IMR-90 (cell line): ENCODE results near the gene FBXO28. TPM values are rescaled to one million over a fixed set of nuclear protein-coding genes. Genes with fewer than 3 reads are reported as not detected.

ENCODE experiments used
- ATAC-seq: fragments of 200-7000 bp; cut with Tn5 transposase; 2 replicates; pipeline ENCODE4 v1.9.1; 2020; ENCODE audit warnings: low read depth, mild to moderate bottlenecking, moderate library complexity
- BruUV-seq: library from RNA; stranded (reverse); fragments of 400-500 nt; replicated peaks from 2 replicates; lab custom pipeline; 2021; lab: Mats Ljungman, UMichigan
- CTCF ChIA-PET: fragments of 300-600 bp; formaldehyde crosslinking; extraction: SDS; loops from one replicate; lab custom pipeline; 2021; ENCODE audit warnings: antibody characterized with exemption; lab: Yijun Ruan, JAX
- POLR2A ChIA-PET: fragments of 300-600 bp; sonication (Branson Sonifier 250); formaldehyde crosslinking; loops from one replicate; lab custom pipeline; 2022; ENCODE audit warnings: antibody characterized with exemption; ENCODE audit not compliant: unreplicated experiment; lab: Charles Lee
- DNase-seq: peaks from one replicate; pipeline ENCODE4 v3.0.0; 2013
- H2AFZ ChIP-seq: replicated peaks from 2 replicates; pipeline ENCODE3; 2013; ENCODE audit warnings: low read length, mild to moderate bottlenecking; ENCODE audit not compliant: poor library complexity
- H2AK5ac ChIP-seq: 2 replicates; pipeline ENCODE4 v1.6.1; 2013; ENCODE audit warnings: low read depth, low read length, inconsistent platforms
- H2AK9ac ChIP-seq: replicated peaks from 2 replicates; pipeline ENCODE3; 2013; ENCODE audit warnings: mild to moderate bottlenecking, low read depth, low read length, moderate library complexity; ENCODE audit not compliant: poor library complexity
- H2BK120ac ChIP-seq: 2 replicates; pipeline ENCODE4 v1.6.1; 2013; ENCODE audit warnings: low read depth, low read length, inconsistent platforms
- H2BK15ac ChIP-seq: 3 replicates; pipeline ENCODE4 v1.6.1; 2013; ENCODE audit warnings: low read depth, low read length, inconsistent platforms
- H2BK20ac ChIP-seq: 2 replicates; pipeline ENCODE4 v1.6.1; 2013; ENCODE audit warnings: low read depth, mild to moderate bottlenecking, inconsistent platforms, low read length, moderate library complexity
- H2BK5ac ChIP-seq: 2 replicates; pipeline ENCODE4 v1.6.1; 2013; ENCODE audit warnings: mild to moderate bottlenecking, low read depth, low read length, inconsistent platforms; ENCODE audit not compliant: poor library complexity, severe bottlenecking
- H3K14ac ChIP-seq: replicated peaks from 2 replicates; pipeline ENCODE4 v1.6.1; 2013; ENCODE audit warnings: low read depth, low read length, inconsistent platforms
- H3K18ac ChIP-seq: 2 replicates; pipeline ENCODE4 v1.6.1; 2013; ENCODE audit warnings: low read depth, low read length, control low read depth
- H3K23ac ChIP-seq: 2 replicates; pipeline ENCODE4 v1.6.1; 2013; ENCODE audit warnings: low read depth, low read length, inconsistent platforms
- H3K27ac ChIP-seq: 2 replicates; pipeline ENCODE4 v1.5.1; 2013; ENCODE audit warnings: mild to moderate bottlenecking, control low read depth, low read length; ENCODE audit not compliant: insufficient read depth
- H3K27me3 ChIP-seq: 2 replicates; pipeline ENCODE4 v1.6.1; 2013; ENCODE audit warnings: low read length; ENCODE audit not compliant: control insufficient read depth, insufficient read depth
- H3K36me3 ChIP-seq: 2 replicates; pipeline ENCODE4 v1.6.1; 2013; ENCODE audit warnings: low read length, mixed read lengths; ENCODE audit not compliant: control insufficient read depth, insufficient read depth
- H3K4ac ChIP-seq: 2 replicates; pipeline ENCODE4 v1.6.1; 2013; ENCODE audit warnings: low read depth, low read length, inconsistent platforms
- H3K4me1 ChIP-seq: 2 replicates; pipeline ENCODE4 v1.6.1; 2013; ENCODE audit warnings: low read length, mixed read lengths; ENCODE audit not compliant: control insufficient read depth, insufficient read depth
- H3K4me2 ChIP-seq: 2 replicates; pipeline ENCODE4 v1.6.1; 2013; ENCODE audit warnings: low read depth, mild to moderate bottlenecking, control low read depth, low read length, moderate library complexity
- H3K4me3 ChIP-seq: 2 replicates; pipeline ENCODE4 v1.5.1; 2013; ENCODE audit warnings: low read depth, mild to moderate bottlenecking, control low read depth, low read length, moderate library complexity; ENCODE audit not compliant: insufficient read depth
- H3K56ac ChIP-seq: 2 replicates; pipeline ENCODE4 v1.6.1; 2013; ENCODE audit warnings: low read length, inconsistent platforms; ENCODE audit not compliant: insufficient read depth; ENCODE audit errors: extremely low read depth
- H3K79me1 ChIP-seq, 2 experiments: 2 replicates each; pipeline ENCODE4 v1.6.1; 2013; ENCODE audit warnings: low read length in 2 of 2, inconsistent platforms in 1 of 2, low read depth in 1 of 2
- H3K9ac ChIP-seq: 2 replicates; pipeline ENCODE4 v1.6.1; 2013; ENCODE audit warnings: low read depth, low read length, control low read depth
- H3K9me1 ChIP-seq: 2 replicates; pipeline ENCODE4 v1.6.1; 2013; ENCODE audit warnings: low read length, inconsistent platforms; ENCODE audit not compliant: insufficient read depth
- H3K9me3 ChIP-seq: 2 replicates; pipeline ENCODE4 v1.6.1; 2013; ENCODE audit warnings: low read length; ENCODE audit not compliant: control insufficient read depth, insufficient read depth
- H4K20me1 ChIP-seq: 2 replicates; pipeline ENCODE4 v1.6.1; 2013; ENCODE audit warnings: low read length, inconsistent platforms; ENCODE audit not compliant: insufficient read depth
- H4K5ac ChIP-seq: 2 replicates; pipeline ENCODE4 v1.6.1; 2013; ENCODE audit warnings: mild to moderate bottlenecking, low read depth, low read length, control low read depth
- H4K8ac ChIP-seq, 2 experiments: 2 replicates each; pipeline ENCODE4 v1.6.1; 2013; ENCODE audit warnings: low read depth in 2 of 2, low read length in 2 of 2, control low read depth in 1 of 2, inconsistent platforms in 1 of 2
- H4K91ac ChIP-seq: 2 replicates; pipeline ENCODE4 v1.6.1; 2013; ENCODE audit warnings: low read depth, low read length, inconsistent platforms; ENCODE audit not compliant: insufficient read depth
- CEBPB ChIP-seq: IDR thresholded peaks from 2 replicates; pipeline ENCODE4 v1.6.1; 2012; ENCODE audit warnings: low read depth, low read length, improper control_type of control experiment
- MAZ ChIP-seq: IDR thresholded peaks from 2 replicates; pipeline ENCODE4 v1.6.1; 2012; ENCODE audit warnings: low read depth, mild to moderate bottlenecking, low read length, improper control_type of control experiment, moderate library complexity, borderline replicate concordance
- RCOR1 ChIP-seq: IDR thresholded peaks from 2 replicates; pipeline ENCODE4 v1.6.1; 2012; ENCODE audit warnings: mild to moderate bottlenecking, low read length, improper control_type of control experiment; ENCODE audit not compliant: insufficient replicate concordance
- WGBS, 2 experiments: methylation state at CpG; one replicate each; pipeline versions ENCODE4 v1.1.5 to v1.1.7; 2013; ENCODE audit warnings: missing lambda C conversion rate in 2 of 2; ENCODE audit not compliant: insufficient read length in 1 of 2; ENCODE audit errors: extremely low coverage in 2 of 2; 5-methylcytosine and 5-hydroxymethylcytosine counted together
- dilution Hi-C: fragments of 300-500 bp; cut with HindIII; formaldehyde crosslinking; loops from one replicate; pipeline ENCODE4 v1.14.3; 2018; ENCODE audit warnings: low sequenced_read_pairs; ENCODE audit not compliant: unreplicated experiment
- in situ Hi-C: fragments of 300-500 bp; cut with MboI; formaldehyde crosslinking; loops from 3 replicates; pipeline ENCODE4 v1.14.3; 2019; ENCODE audit warnings: low sequenced_read_pairs, inconsistent platforms, mixed read lengths
- intact Hi-C: fragments of 100-400 bp; cut with micrococcal nuclease; formaldehyde crosslinking; loops from 2 replicates; pipeline ENCODE4 v1.10.0; 2022
- polyA plus RNA-seq, 3 experiments: library from polyadenylated mRNA; depleted of rRNA; stranded (reverse); fragments of >200 nt; gene quantifications; 2 replicates each; pipeline ENCODE4 v1.2.3, GENCODE V29; 2012; ENCODE audit warnings: low replicate concordance in 1 of 3
- total RNA-seq: library from RNA; depleted of rRNA; stranded (reverse); fragments of >200 nt; gene quantifications from 2 replicates; pipeline ENCODE4 v1.2.3, GENCODE V29; 2012

FBXO28 gene
- total and polyA plus RNA-seq, 2 of the 4 experiments (the other 2 are of a cell fraction), result 11.6 to 22.6 TPM

DNA sequence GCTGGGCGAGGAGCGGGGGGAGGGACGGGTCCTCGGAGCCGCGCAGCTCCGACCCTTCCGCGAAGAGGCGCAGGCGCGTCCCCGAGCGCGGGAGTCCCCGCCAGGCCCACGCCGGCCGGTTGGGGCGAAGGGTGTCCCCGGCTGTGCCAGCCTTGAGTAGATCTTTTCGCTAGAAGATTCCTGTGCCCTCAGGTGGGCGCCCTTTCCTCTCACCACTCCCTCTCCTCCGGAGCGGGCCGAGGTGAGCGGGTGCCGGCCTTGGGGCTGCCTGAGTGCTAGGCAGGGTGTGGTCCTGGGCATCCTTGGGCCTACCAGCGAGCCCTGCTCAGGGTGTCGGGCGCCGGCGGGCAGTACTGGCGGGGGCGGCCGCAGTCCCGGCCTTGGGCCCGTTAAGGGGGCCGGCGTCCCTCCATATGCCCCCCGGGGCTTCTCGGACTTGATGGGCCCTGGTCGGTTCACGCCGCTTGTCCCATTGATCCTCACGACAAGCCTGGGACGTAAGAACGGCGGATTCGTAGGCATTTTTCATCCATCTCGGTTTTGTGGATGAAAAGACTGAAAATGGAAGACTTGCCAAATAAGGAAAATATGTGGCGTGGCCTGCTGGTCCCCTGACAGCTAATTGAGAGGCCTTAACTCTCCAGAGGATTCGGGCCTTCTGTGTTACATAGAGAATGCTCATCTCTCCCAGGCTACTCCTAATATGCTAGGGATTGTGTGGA is 69.8 kb downstream of the FBXO28 start:
- H3K23ac ChIP-seq, result peak overlapping the region; percentile 79
- H3K56ac ChIP-seq, result peak overlapping the region; percentile 84
- H3K36me3 ChIP-seq, result 0 out of 2 replicates have a peak, but pooled peaks cover 1% of the 10 kb centered on the region
- H3K18ac ChIP-seq, result peak overlapping the region; percentile 91
- in situ Hi-C loops (no loop called here), intact Hi-C loops (loop anchor here (2.0 kb wide), 1 partner anchor 35 kb away; no protein-coding TSS in a partner anchor), dilution Hi-C loops (no loop called here)
- peak overlapping the region; percentile 96 for H3K27ac ChIP-seq
- peak; percentile 61 for DNase-seq
- peak overlapping the region; percentile 93 for H3K14ac ChIP-seq
- H3K9me1 ChIP-seq, result peaks cover 2% of the 10 kb centered on the region; the same call in 1 of the 2 replicates
- peak overlapping the region; percentile 86 for H4K91ac ChIP-seq
- peaks cover 0 to 38% of the 10 kb centered on the region in 2 experiments; a peak in 2 of 4 replicates for H3K79me1 ChIP-seq
- H3K4me2 ChIP-seq, result peak overlapping the region; percentile 92
- peak overlapping the region; percentile 96 for H3K4ac ChIP-seq
- TF ChIP-seq RCOR1 (no peak), MAZ (0 out of 2 replicates have a peak, but pooled peaks have one; percentile 8), CEBPB (peak; percentile 5; the same call in 1 of the 2 replicates)
- CTCF ChIA-PET, result interaction anchor here (0.5 to 0.6 kb wide), 3 partner anchors 11 to 44 kb away, joined by 3 to 5 read pairs (median 3); no protein-coding TSS in a partner anchor
- WGBS, 2 experiments, result 0% methylated on average over 11 of the region's 53 CpGs; no CpG with 5 or more reads in 1 of the 2 experiments
- H2BK5ac ChIP-seq, result peak overlapping the region; percentile 85
- H2BK120ac ChIP-seq, result no peak overlapping the region
- 0 out of 2 replicates have a peak, but pooled peaks cover 4% of the 10 kb centered on the region for H3K4me1 ChIP-seq
- H3K4me3 ChIP-seq, result peak overlapping the region; percentile 98
- H2BK20ac ChIP-seq, result no peak overlapping the region
- H3K9ac ChIP-seq, result peak overlapping the region; percentile 95
- H4K8ac ChIP-seq, result peak overlapping the region; percentile 48 to 93
- BruUV-seq, result no TSS peak
- peaks cover 41% of the 10 kb centered on the region for H4K20me1 ChIP-seq
- POLR2A ChIA-PET, result no interaction called here
- no peaks in the 10 kb centered on the region for H3K27me3 ChIP-seq
- peak overlapping the region; percentile 99 for H2AK9ac ChIP-seq
- peak overlapping the region; percentile 95 for H2AFZ ChIP-seq
- no peaks in the 10 kb centered on the region for H3K9me3 ChIP-seq
- ATAC-seq, result peak; percentile 76
- peak overlapping the region; percentile 71 for H2AK5ac ChIP-seq
- no peak overlapping the region for H2BK15ac ChIP-seq
- peak overlapping the region; percentile 90 for H4K5ac ChIP-seq
